Endothelial cell of umbilical vein (primary cell): ENCODE measurements around the gene LCLAT1. TPM values are rescaled to one million over a fixed set of nuclear protein-coding genes. Genes with fewer than 3 reads are reported as not detected.

ENCODE experiments used
- BruUV-seq: library from RNA; stranded (reverse); fragments of 400-500 nt; replicated peaks from 2 replicates; lab custom pipeline; 2021; lab: Mats Ljungman, UMichigan
- CTCF ChIA-PET: fragments of 300-600, 350-600 bp; sonication (Branson Sonifier 250); formaldehyde crosslinking; loops from one replicate; lab custom pipeline; 2021; ENCODE audit warnings: antibody characterized with exemption, inconsistent platforms; lab: Charles Lee
- POLR2A ChIA-PET: fragments of 300-600, 350-600 bp; sonication (Branson Sonifier 250); formaldehyde crosslinking; loops from one replicate; lab custom pipeline; 2021; ENCODE audit warnings: antibody characterized with exemption, inconsistent platforms; lab: Charles Lee
- DNase-seq: peaks from one replicate; pipeline ENCODE4 v3.0.0-alpha.2; 2011; ENCODE audit warnings: low read depth, low spot score
- FAIRE-seq: peaks from 2 replicates; lab custom pipeline; 2011; peaks lifted over from hg19 to GRCh38; lab: Jason Lieb, UNC
- H2AFZ ChIP-seq: 2 replicates; pipeline ENCODE4 v1.6.0; 2012; ENCODE audit warnings: low read depth, low read length, control low read depth, inconsistent platforms
- H3K27ac ChIP-seq: 2 replicates; pipeline ENCODE4 v1.5.1; 2011; ENCODE audit warnings: low read depth, mild to moderate bottlenecking, control low read depth, low read length, moderate library complexity; ENCODE audit not compliant: insufficient read depth
- H3K27me3 ChIP-seq, 2 experiments: 2 replicates each; pipeline versions ENCODE4 v1.6.0 to v1.6.1; 2011; ENCODE audit warnings: low read length in 2 of 2, mixed read lengths in 1 of 2; ENCODE audit not compliant: control insufficient read depth in 2 of 2, insufficient read depth in 2 of 2
- H3K36me3 ChIP-seq, 2 experiments: 2 replicates in 1 of 2; 3 replicates in 1 of 2; pipeline ENCODE4 v1.5.1; 2011; ENCODE audit warnings: low read length in 2 of 2, mild to moderate bottlenecking in 1 of 2, moderate library complexity in 1 of 2; ENCODE audit not compliant: control insufficient read depth in 2 of 2, insufficient read depth in 2 of 2; ENCODE audit errors: extremely low read depth in 1 of 2
- H3K4me1 ChIP-seq: 3 replicates; pipeline ENCODE4 v1.5.1; 2011; ENCODE audit warnings: mild to moderate bottlenecking, low read length; ENCODE audit not compliant: control insufficient read depth, insufficient read depth; ENCODE audit errors: extremely low read depth
- H3K4me2 ChIP-seq: 2 replicates; pipeline ENCODE4 v1.6.1; 2011; ENCODE audit warnings: low read length, control low read depth, mixed read lengths; ENCODE audit not compliant: insufficient read depth
- H3K4me3 ChIP-seq, 3 experiments: fragments of 200-600 bp in 1 of 3; sonication (generic), shearing (Covaris generic) in 1 of 3; replicated peaks in 1 of 3; 2 replicates each; pipeline ENCODE4 v1.5.1; 2011 to 2016; ENCODE audit warnings: control low read depth in 3 of 3, low read length in 3 of 3, mild to moderate bottlenecking in 2 of 3, inconsistent platforms in 1 of 3, low read depth in 1 of 3, moderate library complexity in 1 of 3; ENCODE audit not compliant: insufficient read depth in 1 of 3
- H3K79me2 ChIP-seq: 2 replicates; pipeline ENCODE4 v1.6.0; 2012; ENCODE audit warnings: low read length, inconsistent platforms; ENCODE audit not compliant: control insufficient read depth, insufficient read depth
- H3K9ac ChIP-seq: replicated peaks from 2 replicates; pipeline ENCODE3; 2011; ENCODE audit warnings: low read length, control low read depth; ENCODE audit not compliant: insufficient read depth; ENCODE audit errors: extremely low read depth
- H3K9me1 ChIP-seq: replicated peaks from 3 replicates; pipeline ENCODE4 v1.6.0; 2011; ENCODE audit warnings: mild to moderate bottlenecking, low read length; ENCODE audit not compliant: control insufficient read depth, insufficient read depth; ENCODE audit errors: extremely low read depth
- H3K9me3 ChIP-seq: replicated peaks from 2 replicates; pipeline ENCODE4 v1.5.1; 2012; ENCODE audit warnings: low read length, inconsistent platforms; ENCODE audit not compliant: control insufficient read depth, insufficient read depth
- H4K20me1 ChIP-seq: replicated peaks from 2 replicates; pipeline ENCODE3; 2011; ENCODE audit warnings: mild to moderate bottlenecking, low read length; ENCODE audit not compliant: control insufficient read depth, insufficient read depth; ENCODE audit errors: extremely low read depth
- EZH2 ChIP-seq: IDR thresholded peaks from 2 replicates; pipeline ENCODE4 v1.6.1; 2012; ENCODE audit warnings: borderline replicate concordance, low read depth, mild to moderate bottlenecking, moderate library complexity, low read length, inconsistent platforms; ENCODE audit not compliant: severe bottlenecking
- FOS ChIP-seq: IDR thresholded peaks from 2 replicates; pipeline ENCODE4 v1.6.1; 2011; ENCODE audit warnings: mild to moderate bottlenecking, low read length, moderate library complexity, borderline replicate concordance; ENCODE audit not compliant: insufficient read depth
- MYC ChIP-seq: IDR thresholded peaks from one replicate; pipeline ENCODE4 v1.6.1; 2011; ENCODE audit warnings: mild to moderate bottlenecking, low read depth, low read length
- POLR2A ChIP-seq: IDR thresholded peaks from 2 replicates; pipeline ENCODE4 v1.6.1; 2012; ENCODE audit warnings: low read depth, mild to moderate bottlenecking, control low read depth, low read length
- POLR2AphosphoS5 ChIP-seq: IDR thresholded peaks from 2 replicates; pipeline ENCODE4 v1.6.1; 2012; ENCODE audit warnings: low read depth, mild to moderate bottlenecking, control low read depth, low read length, moderate library complexity; ENCODE audit not compliant: insufficient read depth
- dilution Hi-C: fragments of 300-500 bp; cut with MboI; formaldehyde crosslinking; loops from one replicate; pipeline ENCODE4 v1.15.0; 2019; ENCODE audit warnings: low sequenced_read_pairs; ENCODE audit not compliant: extremely low pct_ligation_motif_present
- intact Hi-C: fragments of 100-400 bp; cut with micrococcal nuclease; formaldehyde crosslinking; loops from one replicate; pipeline ENCODE4 v1.10.0; 2022
- polyA plus RNA-seq, 4 experiments: library from polyadenylated mRNA; depleted of rRNA in 3 of 4; stranded (reverse) in 3 of 4; unstranded in 1 of 4; fragments of >200 nt; gene quantifications; 2 replicates each; pipeline versions ENCODE4 v1.2.1 to v1.2.3, GENCODE V29; 2011 to 2012; ENCODE audit warnings: missing spikeins in 1 of 4
- total RNA-seq: library from RNA; stranded (reverse); gene quantifications from 2 replicates; pipeline ENCODE4 v1.2.3, GENCODE V29; 2021
- TF ChIP-seq, protein P1 (sequence below), 2 donors: IDR thresholded peaks; 1 replicate in 1 of 2; 2 replicates in 1 of 2; pipeline ENCODE4 v1.5.1; 2011; ENCODE audit warnings: low read length in 2 of 2, mild to moderate bottlenecking in 2 of 2, moderate library complexity in 2 of 2, control low read depth in 1 of 2, inconsistent platforms in 1 of 2, low read depth in 1 of 2; ENCODE audit not compliant: insufficient read depth in 1 of 2; ENCODE audit errors: extremely low read depth in 1 of 2
- TF ChIP-seq, protein P2 (sequence below): IDR thresholded peaks from 2 replicates; pipeline ENCODE4 v1.6.1; 2011; ENCODE audit not compliant: insufficient read depth, insufficient read length

LCLAT1 gene
- total and polyA plus RNA-seq, 2 donors (not counting 3 experiments of a cell fraction or from before 2014, with no cell fraction given) = 6.1 to 20.8 TPM

DNA sequence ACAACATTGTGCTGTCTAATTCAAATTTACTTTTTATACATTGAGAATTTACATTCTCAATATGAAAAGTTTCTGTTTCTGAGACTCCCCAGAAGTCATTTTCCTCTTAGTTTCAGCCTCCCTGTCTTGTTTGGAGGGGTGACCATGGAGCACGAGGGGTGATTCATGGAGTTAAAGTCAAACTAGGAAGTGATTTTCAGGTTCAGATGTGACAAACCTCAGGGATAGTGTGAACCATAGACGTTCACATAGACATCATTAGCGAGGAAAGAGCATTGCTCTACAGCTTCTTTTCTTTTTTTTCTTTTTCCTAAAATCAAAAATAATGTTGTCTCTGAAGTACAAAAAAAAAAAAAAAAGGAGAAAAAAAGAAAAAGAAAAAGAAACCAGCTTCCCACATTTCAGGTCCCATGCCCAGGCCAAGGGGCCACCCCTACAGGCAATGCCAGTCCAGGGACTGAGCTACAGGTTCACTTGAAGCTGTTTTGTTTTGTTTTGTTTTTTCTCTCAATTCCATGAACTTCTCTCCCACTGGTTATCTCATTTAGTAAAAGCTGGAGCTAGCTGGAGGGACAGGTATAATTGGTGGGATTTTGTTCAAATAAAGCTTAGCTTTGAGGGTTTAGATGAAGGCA, 18.1 kb upstream of the LCLAT1 start:
- POLR2A ChIA-PET = no interaction called here
- dilution Hi-C loops = no loop called here
- no peak for FAIRE-seq

More for the DNA sequence above, 18.1 kb upstream of the LCLAT1 start:
- Histone ChIP-seq H3K9me1 (no peaks in the 10 kb centered on the region), H2AFZ (no peak overlapping the region), H4K20me1 (no peaks in the 10 kb centered on the region), H3K27ac (no peak overlapping the region), H3K9me3 (no peaks in the 10 kb centered on the region), H3K79me2 (no peaks in the 10 kb centered on the region), H3K9ac (no peak overlapping the region), H3K27me3 (no peaks in the 10 kb centered on the region), H3K4me3 (no peak overlapping the region), H3K36me3 (no peaks in the 10 kb centered on the region), H3K4me1 (no peaks in the 10 kb centered on the region), H3K4me2 (no peak overlapping the region)
- TF ChIP-seq POLR2A = no peak
- no peak for TF ChIP-seq FOS
- no peak for TF ChIP-seq EZH2
- TF ChIP-seq POLR2AphosphoS5 = no peak
- TF ChIP-seq, protein P1, sequence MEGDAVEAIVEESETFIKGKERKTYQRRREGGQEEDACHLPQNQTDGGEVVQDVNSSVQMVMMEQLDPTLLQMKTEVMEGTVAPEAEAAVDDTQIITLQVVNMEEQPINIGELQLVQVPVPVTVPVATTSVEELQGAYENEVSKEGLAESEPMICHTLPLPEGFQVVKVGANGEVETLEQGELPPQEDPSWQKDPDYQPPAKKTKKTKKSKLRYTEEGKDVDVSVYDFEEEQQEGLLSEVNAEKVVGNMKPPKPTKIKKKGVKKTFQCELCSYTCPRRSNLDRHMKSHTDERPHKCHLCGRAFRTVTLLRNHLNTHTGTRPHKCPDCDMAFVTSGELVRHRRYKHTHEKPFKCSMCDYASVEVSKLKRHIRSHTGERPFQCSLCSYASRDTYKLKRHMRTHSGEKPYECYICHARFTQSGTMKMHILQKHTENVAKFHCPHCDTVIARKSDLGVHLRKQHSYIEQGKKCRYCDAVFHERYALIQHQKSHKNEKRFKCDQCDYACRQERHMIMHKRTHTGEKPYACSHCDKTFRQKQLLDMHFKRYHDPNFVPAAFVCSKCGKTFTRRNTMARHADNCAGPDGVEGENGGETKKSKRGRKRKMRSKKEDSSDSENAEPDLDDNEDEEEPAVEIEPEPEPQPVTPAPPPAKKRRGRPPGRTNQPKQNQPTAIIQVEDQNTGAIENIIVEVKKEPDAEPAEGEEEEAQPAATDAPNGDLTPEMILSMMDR (IDR thresholded peaks at IDR 0.05; ENCODE audit: extremely low read depth in 1 of 2, insufficient read depth in 1 of 2, low read depth in 1 of 2, low read length in 2 of 2) = no peak
- TF ChIP-seq, protein P2, sequence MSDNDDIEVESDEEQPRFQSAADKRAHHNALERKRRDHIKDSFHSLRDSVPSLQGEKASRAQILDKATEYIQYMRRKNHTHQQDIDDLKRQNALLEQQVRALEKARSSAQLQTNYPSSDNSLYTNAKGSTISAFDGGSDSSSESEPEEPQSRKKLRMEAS = no peak
- no peak for TF ChIP-seq MYC
- no TSS peak for BruUV-seq
- CTCF ChIA-PET = interaction anchor here (0.7 kb wide), 1 partner anchor 21 kb away, joined by 3 read pairs; no protein-coding TSS in a partner anchor
- intact Hi-C loops = no loop called here
- no peak for DNase-seq
